Measurements from ENCODE around the gene FLVCR2.

- no peak for TF ChIP-seq CTCF (IDR thresholded peaks at IDR 0.05)
- no peak for TF ChIP-seq POLR2A (IDR thresholded peaks at IDR 0.05)
These were observed 69.2 kb downstream of the FLVCR2 start for GRCh38 chr14:75647640-75648039.

All from lower leg skin (tissue), 3 donors.